Fibroblast of lung (primary cell): ENCODE results near the gene FAM184B.

ENCODE experiments used
- CTCF ChIP-seq, 2 donors: IDR thresholded peaks in 1 of 2; conservative IDR thresholded peaks in 1 of 2; 1 replicate in 1 of 2; 2 replicates in 1 of 2; pipeline ENCODE4 v1.5.1; 2011 to 2012; ENCODE audit warnings: low read length in 2 of 2, control low read depth in 1 of 2, inconsistent platforms in 1 of 2, low read depth in 1 of 2, mild to moderate bottlenecking in 1 of 2
- EZH2 ChIP-seq: IDR thresholded peaks from 2 replicates; pipeline ENCODE4 v1.5.1; 2012; ENCODE audit warnings: low read length, control low read depth, mild to moderate bottlenecking; ENCODE audit errors: missing control alignments

GRCh38 chr4:17701138-17701839 lies 80.1 kb downstream of the FAM184B start:
- TF ChIP-seq CTCF (conservative IDR thresholded peaks at IDR 0.05 in 1 of 2, IDR thresholded peaks at IDR 0.05 in 1 of 2; ENCODE audit: low read depth in 1 of 2, low read length in 2 of 2), result no peak
- TF ChIP-seq EZH2, result no peak
